ENCODE measurements around the gene GINS1.

- no peak for TF ChIP-seq POLR2A (IDR thresholded peaks at IDR 0.05)
- no peak for TF ChIP-seq CTCF (IDR thresholded peaks at IDR 0.05)
- TF ChIP-seq POLR2AphosphoS5 (IDR thresholded peaks at IDR 0.05) = peak in 2 of 3 donors; percentile 23 to 60
Measured at GRCh38 chr20:25407311-25408169, at the start of gene GINS1.
